Measurements from ENCODE around the gene ERCC8.

Gene ERCC8

DNA sequence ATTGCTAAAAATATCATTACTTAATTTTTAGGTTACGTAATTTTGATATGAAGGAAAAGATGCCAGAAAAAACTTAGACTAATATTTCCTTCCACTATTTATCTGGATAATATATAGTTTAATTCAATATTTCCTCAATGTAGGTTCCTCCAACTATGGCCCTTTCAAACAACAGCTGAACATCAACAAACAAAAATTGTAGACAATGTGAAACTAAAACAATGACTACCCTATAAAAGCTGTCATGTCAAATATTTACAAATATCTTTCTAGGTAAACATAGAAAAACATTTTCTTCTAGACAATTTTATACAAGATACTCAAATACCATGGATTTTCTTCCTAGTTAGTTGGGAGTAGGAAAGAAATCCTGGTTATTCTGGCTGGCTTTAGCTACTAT, 117.7 kb downstream of the ERCC8 start:
- TF ChIP-seq, protein P1, sequence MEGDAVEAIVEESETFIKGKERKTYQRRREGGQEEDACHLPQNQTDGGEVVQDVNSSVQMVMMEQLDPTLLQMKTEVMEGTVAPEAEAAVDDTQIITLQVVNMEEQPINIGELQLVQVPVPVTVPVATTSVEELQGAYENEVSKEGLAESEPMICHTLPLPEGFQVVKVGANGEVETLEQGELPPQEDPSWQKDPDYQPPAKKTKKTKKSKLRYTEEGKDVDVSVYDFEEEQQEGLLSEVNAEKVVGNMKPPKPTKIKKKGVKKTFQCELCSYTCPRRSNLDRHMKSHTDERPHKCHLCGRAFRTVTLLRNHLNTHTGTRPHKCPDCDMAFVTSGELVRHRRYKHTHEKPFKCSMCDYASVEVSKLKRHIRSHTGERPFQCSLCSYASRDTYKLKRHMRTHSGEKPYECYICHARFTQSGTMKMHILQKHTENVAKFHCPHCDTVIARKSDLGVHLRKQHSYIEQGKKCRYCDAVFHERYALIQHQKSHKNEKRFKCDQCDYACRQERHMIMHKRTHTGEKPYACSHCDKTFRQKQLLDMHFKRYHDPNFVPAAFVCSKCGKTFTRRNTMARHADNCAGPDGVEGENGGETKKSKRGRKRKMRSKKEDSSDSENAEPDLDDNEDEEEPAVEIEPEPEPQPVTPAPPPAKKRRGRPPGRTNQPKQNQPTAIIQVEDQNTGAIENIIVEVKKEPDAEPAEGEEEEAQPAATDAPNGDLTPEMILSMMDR (IDR thresholded peaks at IDR 0.05; ENCODE audit: insufficient read depth, low read length, missing control alignments) = no peak
- ChIA-PET POLR2A (no interaction called here), CTCF (interaction anchor here (1.4 kb wide), 1 partner anchor 17 kb away, joined by 3 read pairs; the partner anchor contains the start of gene ELOVL7)
- DNase-seq (ENCODE audit: low read depth, low spot score) = no peak
- no peak overlapping the region for H3K4me3 ChIP-seq (ENCODE audit: low read depth, low read length)

GRCh38 chr5:60826653-60827052, 118.2 kb downstream of the ERCC8 start:
- no peak for DNase-seq (ENCODE audit: low read depth, low spot score)
- ChIA-PET CTCF (interaction anchor here (1.4 kb wide), 1 partner anchor 18 kb away, joined by 3 read pairs; the partner anchor contains the start of gene ELOVL7), POLR2A (no interaction called here)
- TF ChIP-seq, protein P1 (IDR thresholded peaks at IDR 0.05; ENCODE audit: insufficient read depth, low read length, missing control alignments) = no peak
- H3K4me3 ChIP-seq (ENCODE audit: low read depth, low read length) = no peak overlapping the region

Data from AG04449 (cell line).